Stimulated activated CD4-positive, alpha-beta T cell treated with anti-CD3 and anti-CD28 coated beads, TNF-alpha, amount 100 ng/mL, for 24 hours (primary cell): ENCODE measurements around the gene MAP10.
"Not testable (repeated sequence)": the region's sequence is repeated elsewhere in the genome, so short reads cannot be mapped to it uniquely, and the experiment has no call there.

Source experiments
- DNase-seq, 3 experiments: peaks; one replicate each; pipeline ENCODE4 v3.0.0-alpha.2; 2020; ENCODE audit warnings: low read depth in 3 of 3

The MAP10 gene

GRCh38 chr1:232805269-232806185 is at the start of gene MAP10:
Gene MAP10 (plus strand): TSS chr1:232805416. CDS start chr1:232805450, 34 bp downstream.
- DNase-seq, result peak; percentile 28 to 69 (median 55)

- DNase-seq, result no peak
These were observed 40.6 kb upstream of the MAP10 start for GRCh38 chr1:232764458-232765251.

GRCh38 chr1:232765542-232765941 is 39.7 kb upstream of the MAP10 start:
- DNase-seq, result no peak

- DNase-seq, result no peak
These were observed 38.9 kb upstream of the MAP10 start for GRCh38 chr1:232766241-232766890.

- DNase-seq, result no peak
These were observed 38.3 kb upstream of the MAP10 start for GRCh38 chr1:232766904-232767303.

GRCh38 chr1:232767305-232768074 is 37.7 kb upstream of the MAP10 start:
- DNase-seq, result peak in 1 of 3 experiments; percentile 1

GRCh38 chr1:232768793-232769192 is 36.4 kb upstream of the MAP10 start:
- no peak for DNase-seq

GRCh38 chr1:232769733-232770132 is 35.5 kb upstream of the MAP10 start:
- DNase-seq, result no peak

GRCh38 chr1:232773752-232774151 is 31.5 kb upstream of the MAP10 start:
- DNase-seq, result no peak

GRCh38 chr1:232776526-232777106 is 28.6 kb upstream of the MAP10 start:
- no peak for DNase-seq

GRCh38 chr1:232780354-232780753 is 24.9 kb upstream of the MAP10 start:
- no peak for DNase-seq

GRCh38 chr1:232784794-232785193 is 20.4 kb upstream of the MAP10 start:
- DNase-seq, result no peak

GRCh38 chr1:232785630-232786029 is 19.6 kb upstream of the MAP10 start:
- not testable (repeated sequence) for DNase-seq

GRCh38 chr1:232786845-232787455 is 18.3 kb upstream of the MAP10 start:
- no peak for DNase-seq

- DNase-seq, result no peak
These were observed 16.9 kb upstream of the MAP10 start for GRCh38 chr1:232788235-232788872.

- DNase-seq, result no peak
These were observed 15.6 kb upstream of the MAP10 start for GRCh38 chr1:232789651-232790050.

- no peak for DNase-seq
These were observed 12.3 kb upstream of the MAP10 start for GRCh38 chr1:232792949-232793348.

GRCh38 chr1:232793944-232794343 is 11.3 kb upstream of the MAP10 start:
- DNase-seq, result no peak

- no peak for DNase-seq
These were observed 9.6 kb upstream of the MAP10 start for GRCh38 chr1:232795497-232796053.
